CD14-positive monocyte (primary cell): Measurements from ENCODE around the gene FLYWCH2. TPM values are rescaled to one million over a fixed set of nuclear protein-coding genes. Genes with fewer than 3 reads are reported as not detected.

Experiments
- DNase-seq, 3 donors: peaks; one replicate each; pipeline ENCODE4 v3.0.0-alpha.2; 2011 to 2022
- H2AFZ ChIP-seq: 2 replicates; pipeline ENCODE4 v1.6.0; 2012; ENCODE audit warnings: mild to moderate bottlenecking, low read depth, low read length, inconsistent platforms; ENCODE audit not compliant: insufficient read depth, poor library complexity, severe bottlenecking
- H3K27ac ChIP-seq, 2 donors: 1 replicate in 1 of 2; 2 replicates in 1 of 2; pipeline ENCODE4 v1.5.1; 2012 to 2013; ENCODE audit warnings: low read length in 2 of 2, control low read depth in 1 of 2, inconsistent platforms in 1 of 2, low read depth in 1 of 2, mild to moderate bottlenecking in 1 of 2
- H3K27me3 ChIP-seq, 2 donors: one replicate each; pipeline versions ENCODE4 v1.6.0 to v1.6.1; 2011 to 2013; ENCODE audit warnings: low read length in 2 of 2; ENCODE audit not compliant: control insufficient read depth in 2 of 2, insufficient read depth in 2 of 2
- H3K36me3 ChIP-seq, 2 donors: replicated peaks in 1 of 2; 1 replicate in 1 of 2; 2 replicates in 1 of 2; pipeline versions ENCODE4 v1.5.1 to v1.6.1; 2012 to 2013; ENCODE audit warnings: low read length in 2 of 2, control low read depth in 1 of 2, inconsistent platforms in 1 of 2, mild to moderate bottlenecking in 1 of 2; ENCODE audit not compliant: insufficient read depth in 2 of 2, control insufficient read depth in 1 of 2
- H3K4me1 ChIP-seq, 2 donors: 1 replicate in 1 of 2; 2 replicates in 1 of 2; pipeline versions ENCODE4 v1.5.1 to v1.6.1; 2012 to 2013; ENCODE audit warnings: low read length in 2 of 2, control low read depth in 1 of 2, inconsistent platforms in 1 of 2, mild to moderate bottlenecking in 1 of 2, moderate library complexity in 1 of 2; ENCODE audit not compliant: insufficient read depth in 2 of 2, control insufficient read depth in 1 of 2
- H3K4me2 ChIP-seq: replicated peaks from 2 replicates; pipeline ENCODE3; 2012; ENCODE audit warnings: low read length, moderate library complexity, mild to moderate bottlenecking; ENCODE audit not compliant: poor library complexity, severe bottlenecking; ENCODE audit errors: extremely low read depth
- H3K4me3 ChIP-seq, 3 experiments: fragments of 200-600 bp in 1 of 3; sonication (generic) in 1 of 3; replicated peaks in 1 of 3; 1 replicate in 2 of 3; 2 replicates in 1 of 3; pipeline ENCODE4 v1.5.1; 2011 to 2013; ENCODE audit warnings: low read length in 3 of 3, mild to moderate bottlenecking in 3 of 3, control low read depth in 2 of 3, low read depth in 2 of 3, inconsistent platforms in 1 of 3, moderate library complexity in 1 of 3
- H3K79me2 ChIP-seq: 2 replicates; pipeline ENCODE4 v1.6.0; 2012; ENCODE audit warnings: mild to moderate bottlenecking, control low read depth, inconsistent platforms, low read length, moderate library complexity; ENCODE audit not compliant: insufficient read depth
- H3K9ac ChIP-seq: 2 replicates; pipeline ENCODE4 v1.6.0; 2017; ENCODE audit warnings: low read length, mild to moderate bottlenecking; ENCODE audit not compliant: insufficient read depth, poor library complexity, severe bottlenecking
- H3K9me3 ChIP-seq, 2 donors: replicated peaks in 1 of 2; 1 replicate in 1 of 2; 2 replicates in 1 of 2; pipeline versions ENCODE4 v1.5.1 to v1.6.1; 2012 to 2013; ENCODE audit warnings: low read length in 2 of 2, control low read depth in 1 of 2; ENCODE audit not compliant: control insufficient read depth in 1 of 2, insufficient read depth in 1 of 2
- H4K20me1 ChIP-seq: 2 replicates; pipeline ENCODE4 v1.6.0; 2012; ENCODE audit warnings: mild to moderate bottlenecking, low read length, control low read depth, moderate library complexity; ENCODE audit not compliant: insufficient read depth
- H3K27ac Mint-ChIP-seq, 7 donors: one replicate each; pipeline ENCODE4 v1.8.0; 2020; ENCODE audit warnings: mild to moderate bottlenecking in 7 of 7, mixed read lengths in 7 of 7, moderate library complexity in 6 of 7, inconsistent platforms in 2 of 7
- H3K27me3 Mint-ChIP-seq, 3 donors: one replicate each; pipeline ENCODE4 v1.8.0; 2021 to 2022; ENCODE audit warnings: low read depth in 3 of 3, mild to moderate bottlenecking in 3 of 3, mixed read lengths in 3 of 3, moderate library complexity in 3 of 3, inconsistent platforms in 1 of 3
- H3K36me3 Mint-ChIP-seq, 2 donors: one replicate each; pipeline ENCODE4 v1.8.0; 2020; ENCODE audit warnings: mixed read lengths in 2 of 2, inconsistent platforms in 1 of 2, mild to moderate bottlenecking in 1 of 2
- H3K4me1 Mint-ChIP-seq: one replicate; pipeline ENCODE4 v1.8.0; 2020; ENCODE audit warnings: mild to moderate bottlenecking, mixed read lengths
- H3K4me3 Mint-ChIP-seq, 2 donors: one replicate each; pipeline ENCODE4 v1.8.0; 2020; ENCODE audit warnings: mild to moderate bottlenecking in 2 of 2, mixed read lengths in 2 of 2, moderate library complexity in 1 of 2
- H3K9me3 Mint-ChIP-seq, 7 donors: one replicate each; pipeline ENCODE4 v1.8.0; 2020 to 2022; ENCODE audit warnings: mixed read lengths in 7 of 7, mild to moderate bottlenecking in 6 of 7, moderate library complexity in 6 of 7, inconsistent platforms in 2 of 7
- WGBS: methylation state at CpG from one replicate; pipeline ENCODE4 v1.1.5; 2013; ENCODE audit warnings: missing lambda C conversion rate; ENCODE audit not compliant: insufficient coverage; 5-methylcytosine and 5-hydroxymethylcytosine counted together
- intact Hi-C, 2 donors: fragments of 100-400 bp; cut with micrococcal nuclease; formaldehyde crosslinking; loops; one replicate each; pipeline versions ENCODE4 v1.15.0 to v1.15.1; 2023
- polyA plus RNA-seq, 3 donors: library from polyadenylated mRNA; depleted of rRNA in 1 of 3; unstranded in 2 of 3; stranded (reverse) in 1 of 3; fragments of 300-500 nt in 2 of 3; fragments of >200 nt in 1 of 3; fragmentation: Illumina TruSeq in 2 of 3; gene quantifications; 1 replicate in 2 of 3; 2 replicates in 1 of 3; pipeline ENCODE4 v1.2.3, GENCODE V29; 2012 to 2021
- TF ChIP-seq, protein P1 (sequence below): fragments of 200-600 bp; IDR thresholded peaks from one replicate; pipeline ENCODE4 v1.8.0; 2022; ENCODE audit warnings: antibody characterized with exemption, mild to moderate bottlenecking

Gene FLYWCH2
- polyA plus RNA-seq, 3 donors, result 10.9 to 14.8 (median 12.7) TPM

DNA sequence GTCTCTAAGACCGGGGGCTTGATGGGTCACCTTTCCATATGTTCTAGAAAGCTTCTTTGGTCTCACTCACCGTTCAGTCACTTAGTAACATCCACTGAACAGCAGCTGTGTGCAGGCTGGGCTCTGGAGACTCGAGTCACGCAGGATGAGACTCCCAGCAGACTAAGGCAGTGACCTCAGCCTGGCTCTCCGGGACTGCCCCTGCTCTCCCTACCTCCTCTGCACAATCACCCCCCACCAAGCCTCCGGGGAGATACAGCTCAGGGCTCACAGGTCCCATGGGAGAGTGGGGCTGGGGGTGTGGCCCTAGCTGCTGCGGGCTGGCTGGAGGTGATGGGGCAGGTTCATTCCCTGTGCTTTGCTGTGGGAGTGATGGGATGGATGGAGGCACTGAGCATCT lies 14.1 kb downstream of the FLYWCH2 start:
- 93% methylated on average over 4 of the region's 7 CpGs for WGBS
- peaks cover 9 to 10% of the 10 kb centered on the region in 2 donors for H3K36me3 ChIP-seq
- no peaks in the 10 kb centered on the region for H3K27me3 ChIP-seq
- TF ChIP-seq, protein P1, sequence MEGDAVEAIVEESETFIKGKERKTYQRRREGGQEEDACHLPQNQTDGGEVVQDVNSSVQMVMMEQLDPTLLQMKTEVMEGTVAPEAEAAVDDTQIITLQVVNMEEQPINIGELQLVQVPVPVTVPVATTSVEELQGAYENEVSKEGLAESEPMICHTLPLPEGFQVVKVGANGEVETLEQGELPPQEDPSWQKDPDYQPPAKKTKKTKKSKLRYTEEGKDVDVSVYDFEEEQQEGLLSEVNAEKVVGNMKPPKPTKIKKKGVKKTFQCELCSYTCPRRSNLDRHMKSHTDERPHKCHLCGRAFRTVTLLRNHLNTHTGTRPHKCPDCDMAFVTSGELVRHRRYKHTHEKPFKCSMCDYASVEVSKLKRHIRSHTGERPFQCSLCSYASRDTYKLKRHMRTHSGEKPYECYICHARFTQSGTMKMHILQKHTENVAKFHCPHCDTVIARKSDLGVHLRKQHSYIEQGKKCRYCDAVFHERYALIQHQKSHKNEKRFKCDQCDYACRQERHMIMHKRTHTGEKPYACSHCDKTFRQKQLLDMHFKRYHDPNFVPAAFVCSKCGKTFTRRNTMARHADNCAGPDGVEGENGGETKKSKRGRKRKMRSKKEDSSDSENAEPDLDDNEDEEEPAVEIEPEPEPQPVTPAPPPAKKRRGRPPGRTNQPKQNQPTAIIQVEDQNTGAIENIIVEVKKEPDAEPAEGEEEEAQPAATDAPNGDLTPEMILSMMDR, result no peak
- Mint-ChIP-seq H3K27me3 (peaks cover 0 to 2% (median 0%) of the 10 kb centered on the region in 3 donors), H3K36me3 (peaks cover 5% of the 10 kb centered on the region in 2 donors), H3K9me3 (no peaks in the 10 kb centered on the region), H3K4me1 (no peaks in the 10 kb centered on the region), H3K27ac (no peak overlapping the region), H3K4me3 (no peak overlapping the region)
- H3K9me3 ChIP-seq, result no peaks in the 10 kb centered on the region
- no peaks in the 10 kb centered on the region for H3K79me2 ChIP-seq
- no peaks in the 10 kb centered on the region for H4K20me1 ChIP-seq
- DNase-seq, result no peak
- H3K4me3 ChIP-seq, result no peak overlapping the region
- H2AFZ ChIP-seq, result no peak overlapping the region
- H3K4me2 ChIP-seq, result no peak overlapping the region
- no peak overlapping the region for H3K9ac ChIP-seq
- intact Hi-C loops, result no loop called here
- no peak overlapping the region for H3K27ac ChIP-seq
- H3K4me1 ChIP-seq, result no peaks in the 10 kb centered on the region

DNA sequence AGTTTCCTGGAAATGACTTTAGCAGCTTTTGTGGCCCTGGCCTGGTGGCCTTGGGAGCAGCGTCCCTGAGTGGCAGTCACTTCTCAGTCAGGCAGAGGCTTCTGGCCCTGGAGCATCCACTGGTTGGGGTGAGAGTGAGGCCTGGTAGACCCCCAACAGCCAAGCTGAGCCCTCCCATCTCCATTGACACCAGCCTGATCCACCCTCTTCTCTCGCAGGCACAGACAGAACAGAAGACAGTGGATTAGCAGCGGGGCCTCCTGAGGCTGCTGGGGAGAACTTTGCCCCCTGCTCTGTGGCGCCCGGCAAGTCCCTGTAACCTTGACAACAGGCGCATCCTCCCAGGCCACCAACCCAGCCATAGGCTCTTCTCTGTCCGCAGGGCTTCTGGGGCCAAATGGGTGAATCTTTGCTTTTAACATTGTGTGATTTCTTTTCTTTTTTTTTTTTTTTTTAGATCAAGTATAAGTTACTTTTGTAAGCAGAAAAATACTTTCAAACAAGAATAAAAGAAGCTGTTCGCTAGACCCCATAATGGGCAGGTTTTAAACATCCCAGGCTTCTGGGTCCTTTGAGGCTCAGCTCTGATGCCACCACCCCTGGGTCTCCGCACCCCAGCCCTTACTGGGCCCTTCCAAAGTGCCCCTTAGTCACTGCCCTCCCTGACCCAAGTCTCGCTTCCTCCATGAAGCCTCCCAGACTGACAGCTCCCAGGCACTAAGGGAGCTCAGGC lies 16.0 kb downstream of the FLYWCH2 start:
- Histone ChIP-seq H4K20me1 (no peaks in the 10 kb centered on the region), H3K4me1 (peaks cover 4% of the 10 kb centered on the region in 2 donors), H3K36me3 (peaks cover 9 to 10% of the 10 kb centered on the region in 2 donors), H3K4me2 (no peak overlapping the region), H3K9me3 (no peaks in the 10 kb centered on the region), H2AFZ (no peak overlapping the region), H3K4me3 (no peak overlapping the region), H3K79me2 (no peaks in the 10 kb centered on the region), H3K27ac (no peak overlapping the region), H3K27me3 (no peaks in the 10 kb centered on the region), H3K9ac (no peak overlapping the region)
- Mint-ChIP-seq H3K27me3 (peaks cover 0 to 2% (median 0%) of the 10 kb centered on the region in 3 donors), H3K9me3 (no peaks in the 10 kb centered on the region), H3K27ac (peak overlapping the region in 2 of 7 donors; percentile 43 to 54), H3K36me3 (peaks cover 5% of the 10 kb centered on the region in 2 donors), H3K4me3 (no peak overlapping the region), H3K4me1 (peaks cover 3% of the 10 kb centered on the region)
- intact Hi-C loops, result no loop called here
- TF ChIP-seq, protein P1, result no peak
- no peak for DNase-seq
- WGBS, result 95% methylated on average over 6 of the region's 10 CpGs
